ENCODE results near the gene PARP6.

GRCh38 chr15:72216079-72216478 is 56.3 kb downstream of the PARP6 start:
- TF ChIP-seq CTCF (IDR thresholded peaks at IDR 0.05) (no peak), POLR2A (IDR thresholded peaks at IDR 0.05) (no peak), EP300 (IDR thresholded peaks at IDR 0.05) (no peak)

Measured in ovary (tissue), 3 donors.